ENCODE results near the gene PSMD5.

- no peak for TF ChIP-seq CTCF (conservative IDR thresholded peaks at IDR 0.05)
- no peak for TF ChIP-seq ZFX (IDR thresholded peaks at IDR 0.05)
Measured at GRCh38 chr9:120891245-120891883, 48.6 kb upstream of the PSMD5 start.

Data from C4-2B (cell line).